Vagina (tissue), 2 donors: ENCODE results near the gene CAB39L.

Experiments used
- CTCF ChIP-seq, 3 experiments: fragments of 450-650 bp in 2 of 3; fragments of 200-600 bp in 1 of 3; sonication (generic) in 1 of 3; IDR thresholded peaks; one replicate each; pipeline ENCODE4 v1.5.1; 2017 to 2019; ENCODE audit warnings: antibody characterized with exemption in 3 of 3, mild to moderate bottlenecking in 2 of 3, moderate library complexity in 2 of 3
- POLR2A ChIP-seq, 2 donors: fragments of 450-650 bp; IDR thresholded peaks; one replicate each; pipeline ENCODE4 v1.6.1; 2017; ENCODE audit warnings: antibody characterized with exemption in 2 of 2, mild to moderate bottlenecking in 2 of 2, moderate library complexity in 2 of 2

- TF ChIP-seq CTCF (IDR thresholded peaks at IDR 0.05) (no peak), POLR2A (IDR thresholded peaks at IDR 0.05) (no peak)
These were observed 102.3 kb downstream of the CAB39L start for GRCh38 chr13:49341517-49341916.
